Spleen (tissue), 7 donors: ENCODE measurements around the gene ERG28.

Source experiments
- POLR2A ChIP-seq, 3 donors: fragments of 450-650 bp; IDR thresholded peaks; one replicate each; pipeline ENCODE4 v1.5.1; 2017; ENCODE audit warnings: antibody characterized with exemption in 3 of 3, mild to moderate bottlenecking in 1 of 3
- TF ChIP-seq, protein P1 (sequence below), 11 experiments: fragments of 200-600 bp in 7 of 11; fragments of 450-650 bp in 4 of 11; sonication (generic) in 4 of 11; IDR thresholded peaks in 8 of 11; conservative IDR thresholded peaks in 3 of 11; 1 replicate in 7 of 11; 2 replicates in 4 of 11; pipeline versions ENCODE4 v1.4.0 to v1.8.0; 2016 to 2021; ENCODE audit warnings: antibody characterized with exemption in 11 of 11, inconsistent platforms in 4 of 11, mild to moderate bottlenecking in 1 of 11
- donor health status: DM: no; HTN: no; CAD: no; lungs with moderate emphysema.
- donor health status: DM: no; HTN: no; CAD: no.
- donor health status: DM: no; HTN: no; CAD: no.

DNA sequence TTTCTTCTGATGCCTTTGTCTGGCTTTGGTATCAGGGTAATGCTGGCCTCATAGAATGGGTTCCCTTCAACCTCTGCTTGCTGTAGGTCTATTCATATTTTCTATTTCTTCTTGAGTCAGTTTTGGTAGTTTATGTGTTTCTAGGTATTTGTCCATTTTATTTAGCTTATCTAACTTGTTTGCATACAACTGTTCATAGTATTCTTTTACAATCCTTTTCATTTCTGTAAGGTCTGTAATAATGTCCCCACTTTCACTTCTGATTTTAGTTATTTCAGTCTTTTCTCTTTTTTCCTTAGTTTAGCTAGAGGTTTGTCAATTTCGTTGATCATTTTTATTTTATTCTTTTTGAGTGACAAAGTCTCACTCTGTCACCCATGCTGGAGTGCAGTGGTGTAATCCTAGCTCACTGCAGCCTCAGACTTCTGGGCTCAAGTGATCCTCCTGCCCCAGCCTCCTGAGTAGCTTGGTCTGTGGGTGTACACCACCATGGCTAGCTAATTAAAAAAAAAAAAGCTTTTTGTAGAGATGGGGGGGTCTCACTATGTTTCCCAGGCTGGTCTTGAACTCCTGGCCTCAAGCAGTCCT is 12.0 kb upstream of the ERG28 start:
- TF ChIP-seq, protein P1, sequence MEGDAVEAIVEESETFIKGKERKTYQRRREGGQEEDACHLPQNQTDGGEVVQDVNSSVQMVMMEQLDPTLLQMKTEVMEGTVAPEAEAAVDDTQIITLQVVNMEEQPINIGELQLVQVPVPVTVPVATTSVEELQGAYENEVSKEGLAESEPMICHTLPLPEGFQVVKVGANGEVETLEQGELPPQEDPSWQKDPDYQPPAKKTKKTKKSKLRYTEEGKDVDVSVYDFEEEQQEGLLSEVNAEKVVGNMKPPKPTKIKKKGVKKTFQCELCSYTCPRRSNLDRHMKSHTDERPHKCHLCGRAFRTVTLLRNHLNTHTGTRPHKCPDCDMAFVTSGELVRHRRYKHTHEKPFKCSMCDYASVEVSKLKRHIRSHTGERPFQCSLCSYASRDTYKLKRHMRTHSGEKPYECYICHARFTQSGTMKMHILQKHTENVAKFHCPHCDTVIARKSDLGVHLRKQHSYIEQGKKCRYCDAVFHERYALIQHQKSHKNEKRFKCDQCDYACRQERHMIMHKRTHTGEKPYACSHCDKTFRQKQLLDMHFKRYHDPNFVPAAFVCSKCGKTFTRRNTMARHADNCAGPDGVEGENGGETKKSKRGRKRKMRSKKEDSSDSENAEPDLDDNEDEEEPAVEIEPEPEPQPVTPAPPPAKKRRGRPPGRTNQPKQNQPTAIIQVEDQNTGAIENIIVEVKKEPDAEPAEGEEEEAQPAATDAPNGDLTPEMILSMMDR (IDR thresholded peaks at IDR 0.05 in 8 of 11, conservative IDR thresholded peaks at IDR 0.05 in 3 of 11) = no peak
- no peak for TF ChIP-seq POLR2A (IDR thresholded peaks at IDR 0.05)
